Activated T-helper 2 cell treated with anti-CD3 and anti-CD28 coated beads, Interferon-gamma antibody, Interleukin-2, Interleukin-4, amounts not matched to agents 10 μg/mL and 5 μg/mL and 100 μg/mL, durations not matched to agents 14 hours and 24 hours and 36 hours (primary cell): ENCODE measurements around the gene NCAPD2. TPM values are rescaled to one million over a fixed set of nuclear protein-coding genes. Genes with fewer than 3 reads are reported as not detected.
A peak's percentile ranks its signal among the peaks of the same experiment; 100 is the strongest.
"Not testable (repeated sequence)": the region's sequence is repeated elsewhere in the genome, so short reads cannot be mapped to it uniquely, and the experiment has no call there.

ENCODE experiments used
- DNase-seq: peaks from one replicate; pipeline ENCODE4 v3.0.0; 2021; ENCODE audit warnings: low spot score
- H3K27ac Mint-ChIP-seq: one replicate; pipeline ENCODE4 v1.8.0; 2021; ENCODE audit warnings: mixed read lengths
- H3K27me3 Mint-ChIP-seq: one replicate; pipeline ENCODE4 v1.8.0; 2021; ENCODE audit warnings: low read depth, mixed read lengths
- H3K36me3 Mint-ChIP-seq: one replicate; pipeline ENCODE4 v1.8.0; 2021; ENCODE audit warnings: low read depth, mixed read lengths
- H3K4me1 Mint-ChIP-seq: one replicate; pipeline ENCODE4 v1.8.0; 2021; ENCODE audit warnings: low read depth, mixed read lengths
- H3K4me3 Mint-ChIP-seq: one replicate; pipeline ENCODE4 v1.8.0; 2021; ENCODE audit warnings: low read depth, mild to moderate bottlenecking, moderate library complexity, mixed read lengths
- H3K9me3 Mint-ChIP-seq: one replicate; pipeline ENCODE4 v1.8.0; 2021; ENCODE audit warnings: mixed read lengths
- intact Hi-C: fragments of 100-400 bp; cut with micrococcal nuclease; formaldehyde crosslinking; loops from one replicate; pipeline ENCODE4 v1.15.1; 2023
- total RNA-seq: library from RNA; stranded (reverse); gene quantifications from 2 replicates; pipeline ENCODE4 v1.2.3, GENCODE V29; 2022

The NCAPD2 gene
- total RNA-seq, 1 donor from 2014 or later = 114 TPM

- H3K36me3 Mint-ChIP-seq = peaks cover 34% of the 10 kb centered on the region
- intact Hi-C loops = loop anchor here (5.0 kb wide), 1 partner anchor 362 kb away; the partner anchor contains the start of genes CDCA3 and USP5
- H3K4me3 Mint-ChIP-seq, H3K27me3 Mint-ChIP-seq, H3K27ac Mint-ChIP-seq, H3K9me3 Mint-ChIP-seq, DNase-seq: not testable (repeated sequence)
- H3K4me1 Mint-ChIP-seq = peaks cover 20% of the 10 kb centered on the region
Observed at GRCh38 chr12:6490673-6491072, 3.2 kb upstream of the NCAPD2 start.

- peak; percentile 94 for DNase-seq
- Mint-ChIP-seq H3K4me3 (peak within 1 kb of the TSS; percentile 93), H3K4me1 (peaks cover 29% of the 10 kb centered on the region), H3K36me3 (peaks cover 53% of the 10 kb centered on the region), H3K27ac (peak within 1 kb of the TSS; percentile 97), H3K27me3 (no peaks in the 10 kb centered on the region), H3K9me3 (no peaks in the 10 kb centered on the region)
- intact Hi-C loops = loop anchor here (1.0 to 5.0 kb wide), 4 partner anchors 23 to 359 kb away; partner anchors contain the start of genes CDCA3, CHD4, TAPBPL and USP5
Observed at GRCh38 chr12:6492838-6493496, 935 bp upstream of the NCAPD2 start, which contains the start of gene MRPL51. MRPL51 (minus strand) TSS chr12:6493262; CDS start chr12:6493136, 126 bp downstream.

GRCh38 chr12:6494258-6494743, 399 bp downstream of the NCAPD2 start:
- no peaks in the 10 kb centered on the region for H3K27me3 Mint-ChIP-seq
- peak overlapping the region; percentile 93 for H3K4me3 Mint-ChIP-seq
- peaks cover 58% of the 10 kb centered on the region for H3K36me3 Mint-ChIP-seq
- peaks cover 29% of the 10 kb centered on the region for H3K4me1 Mint-ChIP-seq
- intact Hi-C loops = loop anchor here (1.0 to 5.0 kb wide), 5 partner anchors 40 to 358 kb away; partner anchors contain the start of genes CDCA3, GAPDH, ING4 and USP5
- no peaks in the 10 kb centered on the region for H3K9me3 Mint-ChIP-seq
- no peak for DNase-seq
- H3K27ac Mint-ChIP-seq = peak overlapping the region; percentile 97

GRCh38 chr12:6494968-6495367, 1.1 kb downstream of the NCAPD2 start:
- intact Hi-C loops = loop anchor here (1.0 to 5.0 kb wide), 5 partner anchors 39 to 357 kb away; partner anchors contain the start of genes CDCA3, GAPDH, ING4 and USP5
- H3K4me3 Mint-ChIP-seq = peak overlapping the region; percentile 93
- peak overlapping the region; percentile 97 for H3K27ac Mint-ChIP-seq
- no peak for DNase-seq
- H3K27me3 Mint-ChIP-seq = no peaks in the 10 kb centered on the region
- H3K4me1 Mint-ChIP-seq = peaks cover 29% of the 10 kb centered on the region
- H3K9me3 Mint-ChIP-seq = no peaks in the 10 kb centered on the region
- H3K36me3 Mint-ChIP-seq = peaks cover 58% of the 10 kb centered on the region

GRCh38 chr12:6497291-6497690, 3.4 kb downstream of the NCAPD2 start:
- Mint-ChIP-seq H3K27ac (peak overlapping the region; percentile 15), H3K36me3 (peaks cover 44% of the 10 kb centered on the region), H3K4me3 (peak overlapping the region; percentile 7), H3K4me1 (peaks cover 24% of the 10 kb centered on the region)
- intact Hi-C loops, DNase-seq, H3K9me3 Mint-ChIP-seq, H3K27me3 Mint-ChIP-seq: not testable (repeated sequence)

GRCh38 chr12:6500466-6500865, 6.6 kb downstream of the NCAPD2 start:
- DNase-seq = no peak
- intact Hi-C loops = no loop called here
- peaks cover 13% of the 10 kb centered on the region for H3K4me1 Mint-ChIP-seq
- H3K4me3 Mint-ChIP-seq = no peak overlapping the region
- H3K9me3 Mint-ChIP-seq = no peaks in the 10 kb centered on the region
- H3K27ac Mint-ChIP-seq = no peak overlapping the region
- H3K36me3 Mint-ChIP-seq = peaks cover 35% of the 10 kb centered on the region
- H3K27me3 Mint-ChIP-seq = no peaks in the 10 kb centered on the region

GRCh38 chr12:6507102-6507998, 13.4 kb downstream of the NCAPD2 start:
- H3K9me3 Mint-ChIP-seq = no peaks in the 10 kb centered on the region
- intact Hi-C loops = no loop called here
- H3K27me3 Mint-ChIP-seq = no peaks in the 10 kb centered on the region
- peak overlapping the region; percentile 61 for H3K27ac Mint-ChIP-seq
- peaks cover 14% of the 10 kb centered on the region for H3K4me1 Mint-ChIP-seq
- no peak for DNase-seq
- H3K36me3 Mint-ChIP-seq = peaks cover 52% of the 10 kb centered on the region
- H3K4me3 Mint-ChIP-seq = no peak overlapping the region

- DNase-seq = no peak
Observed at GRCh38 chr12:6508087-6508486, 14.2 kb downstream of the NCAPD2 start.

GRCh38 chr12:6520186-6520585, 26.3 kb downstream of the NCAPD2 start:
- DNase-seq = no peak
- no peaks in the 10 kb centered on the region for H3K9me3 Mint-ChIP-seq
- H3K27ac Mint-ChIP-seq = peak overlapping the region; percentile 34
- H3K27me3 Mint-ChIP-seq = no peaks in the 10 kb centered on the region
- intact Hi-C loops = no loop called here
- H3K4me3 Mint-ChIP-seq = no peak overlapping the region
- peaks cover 5% of the 10 kb centered on the region for H3K4me1 Mint-ChIP-seq
- H3K36me3 Mint-ChIP-seq = peaks cover 77% of the 10 kb centered on the region

More at GRCh38 chr12:6508087-6508486, 14.2 kb downstream of the NCAPD2 start:
- intact Hi-C loops = no loop called here
- H3K4me1 Mint-ChIP-seq = peaks cover 14% of the 10 kb centered on the region
- H3K9me3 Mint-ChIP-seq = no peaks in the 10 kb centered on the region
- H3K27me3 Mint-ChIP-seq = no peaks in the 10 kb centered on the region
- H3K27ac Mint-ChIP-seq = no peak overlapping the region
- H3K36me3 Mint-ChIP-seq = peaks cover 58% of the 10 kb centered on the region
- no peak overlapping the region for H3K4me3 Mint-ChIP-seq

- peaks cover 83% of the 10 kb centered on the region for H3K36me3 Mint-ChIP-seq
- H3K27ac Mint-ChIP-seq = no peak overlapping the region
- peaks cover 5% of the 10 kb centered on the region for H3K4me1 Mint-ChIP-seq
- DNase-seq = no peak
- H3K4me3 Mint-ChIP-seq = no peak overlapping the region
- no peaks in the 10 kb centered on the region for H3K9me3 Mint-ChIP-seq
- H3K27me3 Mint-ChIP-seq = no peaks in the 10 kb centered on the region
- intact Hi-C loops = no loop called here
Observed at GRCh38 chr12:6522193-6522592, 28.3 kb downstream of the NCAPD2 start.

- Mint-ChIP-seq H3K4me1 (peaks cover 5% of the 10 kb centered on the region), H3K27ac (no peak overlapping the region), H3K27me3 (no peaks in the 10 kb centered on the region), H3K36me3 (peaks cover 90% of the 10 kb centered on the region), H3K9me3 (no peaks in the 10 kb centered on the region), H3K4me3 (no peak overlapping the region)
- no peak for DNase-seq
- intact Hi-C loops = no loop called here
Observed at GRCh38 chr12:6523708-6524107, 29.8 kb downstream of the NCAPD2 start.

- intact Hi-C loops = no loop called here
- peaks cover 92% of the 10 kb centered on the region for H3K36me3 Mint-ChIP-seq
- no peak for DNase-seq
- H3K4me3 Mint-ChIP-seq = no peak overlapping the region
- peaks cover 5% of the 10 kb centered on the region for H3K4me1 Mint-ChIP-seq
- no peaks in the 10 kb centered on the region for H3K27me3 Mint-ChIP-seq
- H3K9me3 Mint-ChIP-seq = no peaks in the 10 kb centered on the region
- no peak overlapping the region for H3K27ac Mint-ChIP-seq
Observed at GRCh38 chr12:6524648-6525047, 30.7 kb downstream of the NCAPD2 start.
